ENCODE results near the gene TMEM54.

Gene TMEM54

DNA sequence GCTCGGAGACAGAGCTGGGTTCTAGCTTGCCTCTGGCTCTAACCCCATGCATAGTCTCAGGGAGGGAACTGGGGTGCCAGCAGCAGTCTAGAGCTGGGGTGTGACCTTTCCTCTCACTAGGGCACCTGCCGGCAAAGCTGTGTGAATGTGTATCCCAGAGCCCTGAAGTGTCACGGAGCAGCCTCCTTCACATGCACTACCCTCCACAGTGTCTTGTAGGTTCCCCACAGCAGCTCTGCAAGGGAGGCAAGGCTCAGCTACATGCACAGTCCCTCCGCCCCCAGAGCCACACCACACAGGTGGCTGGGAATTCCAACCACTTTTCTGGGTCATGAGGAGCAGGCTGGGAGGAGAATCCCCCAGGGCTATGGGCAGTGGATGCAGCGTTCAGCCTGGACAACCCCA lies 22.6 kb downstream of the TMEM54 start:
- Histone ChIP-seq H3K4me2 (ENCODE audit: low read depth, low read length, poor library complexity, severe bottlenecking) (no peak overlapping the region), H3K27ac (ENCODE audit: low read depth, low read length) (no peak overlapping the region), H3F3A (ENCODE audit: insufficient read depth) (no peaks in the 10 kb centered on the region), H3K79me2 (ENCODE audit: insufficient read depth, low read length) (no peaks in the 10 kb centered on the region), H3K9me3 (ENCODE audit: insufficient read depth, low read length) (no peaks in the 10 kb centered on the region), H3K36me3 (ENCODE audit: low read length) (no peaks in the 10 kb centered on the region), H3K9ac (ENCODE audit: low read length) (no peak overlapping the region), H4K20me1 (ENCODE audit: low read depth, low read length) (no peaks in the 10 kb centered on the region), H3K9me2 (replicated peaks; ENCODE audit: insufficient read depth, low read length) (no peaks in the 10 kb centered on the region), H3K27me3 (ENCODE audit: low read length) (0 out of 2 replicates have a peak, but pooled peaks cover 4% of the 10 kb centered on the region), H2AFZ (ENCODE audit: low read depth, low read length, severe bottlenecking) (no peak overlapping the region), H3K4me3 (ENCODE audit: insufficient read depth, low read length, poor library complexity, severe bottlenecking) (no peak overlapping the region)
- TF ChIP-seq EZH2phosphoT487 (conservative IDR thresholded peaks at IDR 0.05; ENCODE audit: low read length), result no peak

DNA sequence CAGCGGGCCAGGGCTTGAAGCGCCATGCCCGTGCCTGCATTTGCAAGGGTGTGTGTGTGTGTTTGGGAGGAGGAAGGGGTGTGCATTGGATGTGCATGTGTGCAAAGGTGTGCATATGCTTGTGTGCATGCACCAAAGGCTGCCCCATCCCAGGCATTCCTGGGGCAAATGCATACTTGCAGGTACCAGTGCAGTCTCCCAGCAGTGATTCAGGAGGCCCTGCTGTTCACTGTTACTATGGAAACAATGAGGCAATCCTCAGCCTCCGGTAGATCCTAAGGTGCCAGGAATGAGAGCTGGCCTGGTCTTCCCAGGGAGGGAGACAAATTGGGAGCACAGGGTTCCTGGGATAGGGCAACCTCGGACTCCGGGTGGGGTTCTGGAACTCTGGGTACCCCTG lies 23.0 kb downstream of the TMEM54 start:
- Histone ChIP-seq H3K4me3 (ENCODE audit: insufficient read depth, low read length, poor library complexity, severe bottlenecking) (no peak overlapping the region), H3K27ac (ENCODE audit: low read depth, low read length) (no peak overlapping the region), H3K9ac (ENCODE audit: low read length) (no peak overlapping the region), H3K4me2 (ENCODE audit: low read depth, low read length, poor library complexity, severe bottlenecking) (no peak overlapping the region), H3F3A (ENCODE audit: insufficient read depth) (no peaks in the 10 kb centered on the region), H3K9me2 (replicated peaks; ENCODE audit: insufficient read depth, low read length) (no peaks in the 10 kb centered on the region), H4K20me1 (ENCODE audit: low read depth, low read length) (no peaks in the 10 kb centered on the region), H3K27me3 (ENCODE audit: low read length) (0 out of 2 replicates have a peak, but pooled peaks cover 4% of the 10 kb centered on the region), H3K79me2 (ENCODE audit: insufficient read depth, low read length) (no peaks in the 10 kb centered on the region), H3K36me3 (ENCODE audit: low read length) (no peaks in the 10 kb centered on the region), H3K9me3 (ENCODE audit: insufficient read depth, low read length) (no peaks in the 10 kb centered on the region), H2AFZ (ENCODE audit: low read depth, low read length, severe bottlenecking) (no peak overlapping the region)
- TF ChIP-seq EZH2phosphoT487 (conservative IDR thresholded peaks at IDR 0.05; ENCODE audit: low read length), result no peak
- TF ChIP-seq, protein P1, sequence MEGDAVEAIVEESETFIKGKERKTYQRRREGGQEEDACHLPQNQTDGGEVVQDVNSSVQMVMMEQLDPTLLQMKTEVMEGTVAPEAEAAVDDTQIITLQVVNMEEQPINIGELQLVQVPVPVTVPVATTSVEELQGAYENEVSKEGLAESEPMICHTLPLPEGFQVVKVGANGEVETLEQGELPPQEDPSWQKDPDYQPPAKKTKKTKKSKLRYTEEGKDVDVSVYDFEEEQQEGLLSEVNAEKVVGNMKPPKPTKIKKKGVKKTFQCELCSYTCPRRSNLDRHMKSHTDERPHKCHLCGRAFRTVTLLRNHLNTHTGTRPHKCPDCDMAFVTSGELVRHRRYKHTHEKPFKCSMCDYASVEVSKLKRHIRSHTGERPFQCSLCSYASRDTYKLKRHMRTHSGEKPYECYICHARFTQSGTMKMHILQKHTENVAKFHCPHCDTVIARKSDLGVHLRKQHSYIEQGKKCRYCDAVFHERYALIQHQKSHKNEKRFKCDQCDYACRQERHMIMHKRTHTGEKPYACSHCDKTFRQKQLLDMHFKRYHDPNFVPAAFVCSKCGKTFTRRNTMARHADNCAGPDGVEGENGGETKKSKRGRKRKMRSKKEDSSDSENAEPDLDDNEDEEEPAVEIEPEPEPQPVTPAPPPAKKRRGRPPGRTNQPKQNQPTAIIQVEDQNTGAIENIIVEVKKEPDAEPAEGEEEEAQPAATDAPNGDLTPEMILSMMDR (IDR thresholded peaks at IDR 0.05; ENCODE audit: insufficient read depth, low read length, poor library complexity, severe bottlenecking), result no peak

DNA sequence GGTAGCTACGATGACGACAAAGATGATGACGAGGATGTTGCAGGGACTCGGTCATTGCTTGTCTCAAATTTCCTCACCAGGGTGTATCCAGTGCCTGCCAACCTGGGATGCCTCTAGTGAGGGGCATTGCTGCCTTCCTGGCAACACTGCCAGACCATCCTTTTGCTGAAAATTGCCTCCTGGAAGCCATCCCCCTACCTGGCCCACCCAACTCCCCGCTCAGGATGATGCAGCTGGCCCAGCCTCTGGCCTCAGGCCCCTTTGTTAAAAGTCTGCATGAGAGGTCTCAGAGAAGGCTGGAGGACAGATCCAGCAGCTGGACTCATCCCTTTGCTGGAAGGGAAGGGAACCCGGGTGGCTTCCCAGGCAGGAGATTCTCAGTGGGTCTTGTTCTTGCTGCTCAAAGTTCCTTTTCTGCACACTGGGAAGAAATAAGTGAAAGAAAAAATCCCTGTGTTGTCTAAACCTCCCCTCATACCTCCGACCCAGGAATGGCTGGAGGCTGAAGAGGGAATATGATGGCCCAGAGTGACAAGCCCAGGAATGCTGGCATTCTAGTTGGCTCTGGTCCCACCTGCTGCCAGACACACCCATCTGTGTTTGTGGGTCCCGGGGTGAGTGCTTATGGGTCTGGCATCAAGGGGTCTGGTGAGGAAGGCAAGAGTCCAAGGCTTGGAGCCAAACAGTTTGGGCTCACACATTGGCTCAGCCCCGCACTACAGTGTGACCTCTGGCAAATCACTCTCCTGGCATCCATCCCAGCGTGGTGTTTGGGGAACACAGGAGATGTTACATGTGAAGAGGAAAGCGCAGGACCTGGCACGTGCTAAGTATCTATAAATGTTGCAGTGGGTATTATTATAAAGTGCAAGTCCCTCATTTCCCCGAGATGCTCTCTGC lies 23.7 kb downstream of the TMEM54 start:
- Histone ChIP-seq H3K36me3 (ENCODE audit: low read length) (no peaks in the 10 kb centered on the region), H3K27me3 (ENCODE audit: low read length) (0 out of 2 replicates have a peak, but pooled peaks cover 4% of the 10 kb centered on the region), H3K27ac (ENCODE audit: low read depth, low read length) (no peak overlapping the region), H3K9me3 (ENCODE audit: insufficient read depth, low read length) (no peaks in the 10 kb centered on the region), H2AFZ (ENCODE audit: low read depth, low read length, severe bottlenecking) (no peak overlapping the region), H4K20me1 (ENCODE audit: low read depth, low read length) (no peaks in the 10 kb centered on the region), H3K4me3 (ENCODE audit: insufficient read depth, low read length, poor library complexity, severe bottlenecking) (no peak overlapping the region), H3K9me2 (replicated peaks; ENCODE audit: insufficient read depth, low read length) (no peaks in the 10 kb centered on the region), H3K9ac (ENCODE audit: low read length) (no peak overlapping the region), H3K79me2 (ENCODE audit: insufficient read depth, low read length) (no peaks in the 10 kb centered on the region), H3F3A (ENCODE audit: insufficient read depth) (no peaks in the 10 kb centered on the region), H3K4me2 (ENCODE audit: low read depth, low read length, poor library complexity, severe bottlenecking) (no peak overlapping the region)
- no peak for TF ChIP-seq EZH2phosphoT487 (conservative IDR thresholded peaks at IDR 0.05; ENCODE audit: low read length)
- TF ChIP-seq, protein P1 (IDR thresholded peaks at IDR 0.05; ENCODE audit: insufficient read depth, low read length, poor library complexity, severe bottlenecking), result no peak
